Activated CD4-positive, alpha-beta memory T cell treated with anti-CD3 and anti-CD28 coated beads for 36 hours (primary cell): ENCODE measurements around the gene THBS1. TPM values are rescaled to one million over a fixed set of nuclear protein-coding genes. Genes with fewer than 3 reads are reported as not detected.

Experiments
- CTCF ChIA-PET: fragments of 350-600 bp; sonication (Branson Sonifier 250); formaldehyde crosslinking; loops from one replicate; lab custom pipeline; 2021; ENCODE audit warnings: antibody characterized with exemption, inconsistent platforms; lab: Charles Lee
- POLR2A ChIA-PET: fragments of 350-600 bp; sonication (Branson Sonifier 250); formaldehyde crosslinking; loops from one replicate; lab custom pipeline; 2021; ENCODE audit warnings: antibody characterized with exemption; lab: Charles Lee
- DNase-seq: peaks from one replicate; pipeline ENCODE4 v3.0.0-alpha.2; 2020
- H3K27ac Mint-ChIP-seq: one replicate; pipeline ENCODE4 v1.8.0; 2021; ENCODE audit warnings: mixed read lengths
- H3K27me3 Mint-ChIP-seq: one replicate; pipeline ENCODE4 v1.8.0; 2021; ENCODE audit warnings: mixed read lengths
- H3K36me3 Mint-ChIP-seq: one replicate; pipeline ENCODE4 v1.8.0; 2021; ENCODE audit warnings: mixed read lengths
- H3K4me1 Mint-ChIP-seq: one replicate; pipeline ENCODE4 v1.8.0; 2021; ENCODE audit warnings: low read depth, mixed read lengths
- H3K4me3 Mint-ChIP-seq: one replicate; pipeline ENCODE4 v1.8.0; 2021; ENCODE audit warnings: mild to moderate bottlenecking, mixed read lengths
- H3K9me3 Mint-ChIP-seq: one replicate; pipeline ENCODE4 v1.8.0; 2021; ENCODE audit warnings: mixed read lengths
- intact Hi-C: fragments of 100-400 bp; cut with micrococcal nuclease; formaldehyde crosslinking; loops from one replicate; pipeline ENCODE4 v1.15.1; 2023
- total RNA-seq, 2 experiments: library from RNA; stranded (reverse); gene quantifications; one replicate each; pipeline ENCODE4 v1.2.3, GENCODE V29; 2021

THBS1 gene
- total RNA-seq, 2 experiments from 2014 or later: 0.93 to 1.8 TPM

DNA sequence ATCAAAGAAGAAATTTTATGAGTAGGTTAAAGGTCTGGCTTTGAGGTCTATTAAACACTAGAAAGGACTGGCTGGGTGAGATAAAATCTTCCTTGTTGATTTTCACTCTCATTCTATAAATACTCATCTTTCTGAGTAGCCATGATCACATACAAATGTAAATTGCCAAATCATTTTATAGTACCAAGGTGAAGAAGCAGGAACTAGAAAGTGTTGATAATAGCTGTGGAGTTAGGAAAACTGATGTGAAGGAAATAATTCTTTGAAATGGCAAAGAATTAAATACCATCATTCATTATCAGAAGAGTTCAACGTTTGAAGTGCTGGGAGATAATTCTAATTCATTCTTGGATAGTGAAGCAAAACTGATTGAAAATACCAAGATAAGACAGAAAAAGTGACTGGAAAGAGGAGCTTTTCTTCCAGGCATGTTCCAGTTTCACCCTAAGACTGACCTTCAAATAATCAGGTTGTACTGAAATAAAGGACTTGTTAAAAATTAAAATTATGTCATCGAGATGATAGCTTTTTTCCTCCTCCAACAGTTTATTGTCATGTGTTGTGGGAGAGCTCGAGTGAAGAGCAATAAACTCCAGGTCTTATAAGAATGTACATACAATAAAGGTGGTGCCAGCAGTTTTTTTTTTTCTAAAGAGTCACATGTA, 17.4 kb downstream of the THBS1 start:
- Mint-ChIP-seq H3K27ac (no peak overlapping the region), H3K4me3 (no peak overlapping the region), H3K36me3 (no peaks in the 10 kb centered on the region), H3K27me3 (no peaks in the 10 kb centered on the region), H3K4me1 (peaks cover 8% of the 10 kb centered on the region), H3K9me3 (no peaks in the 10 kb centered on the region)
- ChIA-PET CTCF (interaction anchor here (1.4 kb wide), 1 partner anchor 158 kb away, joined by 5 read pairs; no protein-coding TSS in a partner anchor), POLR2A (no interaction called here)
- intact Hi-C loops: no loop called here
- DNase-seq: no peak

DNA sequence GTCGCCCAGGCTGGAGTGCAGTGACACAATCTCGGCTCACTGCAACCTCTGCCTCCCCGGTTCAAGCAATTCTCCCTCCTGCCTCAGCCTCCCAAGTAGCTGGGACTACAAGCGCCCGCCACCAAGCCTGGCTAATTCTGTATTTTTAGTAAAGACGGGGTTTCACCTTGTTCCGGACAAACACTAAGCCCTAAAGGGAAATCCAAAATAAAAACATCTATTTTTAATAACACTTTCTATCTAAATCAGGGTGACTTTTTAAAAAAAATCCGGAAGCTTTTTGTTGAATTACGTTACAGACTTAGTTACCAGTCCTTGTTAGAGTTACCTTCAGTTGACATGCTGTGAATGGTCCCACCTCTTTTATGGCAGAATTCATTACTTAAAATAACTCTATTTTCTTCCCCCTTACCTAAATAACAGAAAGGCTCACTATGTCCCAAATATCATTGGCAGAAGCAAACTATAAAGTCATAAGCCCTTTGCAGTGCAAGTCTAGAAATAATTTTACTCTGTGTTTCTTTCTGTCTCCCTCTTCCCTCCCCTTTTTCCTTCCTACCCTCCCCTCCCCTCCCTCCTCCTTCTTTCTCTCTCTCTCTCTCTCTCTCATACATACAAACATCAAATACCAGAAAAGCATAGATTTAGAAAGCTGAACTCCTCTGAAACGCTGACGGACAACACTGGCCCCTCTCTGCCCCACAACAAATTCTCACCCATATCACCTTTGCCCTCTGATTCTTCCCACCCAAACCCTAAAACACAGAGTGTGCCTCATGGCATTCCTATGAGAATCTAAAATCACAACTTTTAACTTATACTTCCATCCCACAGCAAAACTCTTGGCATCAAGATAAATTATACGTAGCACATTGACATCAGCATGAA, 18.3 kb downstream of the THBS1 start:
- intact Hi-C loops: no loop called here
- Mint-ChIP-seq H3K4me1 (peaks cover 2% of the 10 kb centered on the region), H3K9me3 (no peaks in the 10 kb centered on the region), H3K36me3 (no peaks in the 10 kb centered on the region), H3K4me3 (no peak overlapping the region), H3K27me3 (no peaks in the 10 kb centered on the region), H3K27ac (no peak overlapping the region)
- POLR2A ChIA-PET: no interaction called here
- DNase-seq: no peak
- CTCF ChIA-PET: interaction anchor here (1.4 kb wide), 1 partner anchor 157 kb away, joined by 5 read pairs; no protein-coding TSS in a partner anchor

- no peak overlapping the region for H3K4me3 Mint-ChIP-seq
- intact Hi-C loops: no loop called here
- no peak overlapping the region for H3K27ac Mint-ChIP-seq
- no peaks in the 10 kb centered on the region for H3K36me3 Mint-ChIP-seq
- no peaks in the 10 kb centered on the region for H3K9me3 Mint-ChIP-seq
- no peak for DNase-seq
- no peaks in the 10 kb centered on the region for H3K4me1 Mint-ChIP-seq
- no peaks in the 10 kb centered on the region for H3K27me3 Mint-ChIP-seq
- ChIA-PET POLR2A (no interaction called here), CTCF (no interaction called here)
These were observed 19.0 kb downstream of the THBS1 start for GRCh38 chr15:39599871-39600270.

DNA sequence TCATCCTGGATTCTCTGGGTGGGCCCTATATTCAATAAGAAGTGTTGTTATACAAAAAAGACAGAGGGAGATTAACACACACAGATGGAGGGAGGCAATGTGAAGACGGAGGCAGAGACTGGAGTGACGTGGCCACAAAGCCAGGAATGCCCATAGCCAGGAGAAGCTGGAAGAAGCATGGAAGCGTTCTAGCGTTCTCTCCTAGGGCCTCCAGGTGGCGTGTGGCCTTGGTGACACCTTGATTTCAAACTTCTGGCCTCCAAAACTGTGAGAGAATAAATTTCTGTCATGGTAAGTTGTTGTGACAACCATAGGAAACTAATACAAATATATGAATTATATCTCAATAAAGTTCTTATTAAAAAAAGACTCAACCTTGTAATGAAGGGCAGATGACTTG, 21.3 kb downstream of the THBS1 start:
- ChIA-PET POLR2A (no interaction called here), CTCF (interaction anchor here (1.1 kb wide), 1 partner anchor 155 kb away, joined by 3 read pairs; no protein-coding TSS in a partner anchor)
- DNase-seq: no peak
- H3K4me1 Mint-ChIP-seq: no peaks in the 10 kb centered on the region
- H3K9me3 Mint-ChIP-seq: no peaks in the 10 kb centered on the region
- no peaks in the 10 kb centered on the region for H3K36me3 Mint-ChIP-seq
- no peak overlapping the region for H3K27ac Mint-ChIP-seq
- H3K4me3 Mint-ChIP-seq: no peak overlapping the region
- H3K27me3 Mint-ChIP-seq: no peaks in the 10 kb centered on the region
- intact Hi-C loops: no loop called here

GRCh38 chr15:39605146-39605545, 24.3 kb downstream of the THBS1 start:
- Mint-ChIP-seq H3K4me3 (no peak overlapping the region), H3K4me1 (no peaks in the 10 kb centered on the region), H3K9me3 (peaks cover 6% of the 10 kb centered on the region), H3K27me3 (no peaks in the 10 kb centered on the region), H3K27ac (no peak overlapping the region), H3K36me3 (no peaks in the 10 kb centered on the region)
- intact Hi-C loops: no loop called here
- no peak for DNase-seq
- CTCF ChIA-PET: no interaction called here
- POLR2A ChIA-PET: no interaction called here

DNA sequence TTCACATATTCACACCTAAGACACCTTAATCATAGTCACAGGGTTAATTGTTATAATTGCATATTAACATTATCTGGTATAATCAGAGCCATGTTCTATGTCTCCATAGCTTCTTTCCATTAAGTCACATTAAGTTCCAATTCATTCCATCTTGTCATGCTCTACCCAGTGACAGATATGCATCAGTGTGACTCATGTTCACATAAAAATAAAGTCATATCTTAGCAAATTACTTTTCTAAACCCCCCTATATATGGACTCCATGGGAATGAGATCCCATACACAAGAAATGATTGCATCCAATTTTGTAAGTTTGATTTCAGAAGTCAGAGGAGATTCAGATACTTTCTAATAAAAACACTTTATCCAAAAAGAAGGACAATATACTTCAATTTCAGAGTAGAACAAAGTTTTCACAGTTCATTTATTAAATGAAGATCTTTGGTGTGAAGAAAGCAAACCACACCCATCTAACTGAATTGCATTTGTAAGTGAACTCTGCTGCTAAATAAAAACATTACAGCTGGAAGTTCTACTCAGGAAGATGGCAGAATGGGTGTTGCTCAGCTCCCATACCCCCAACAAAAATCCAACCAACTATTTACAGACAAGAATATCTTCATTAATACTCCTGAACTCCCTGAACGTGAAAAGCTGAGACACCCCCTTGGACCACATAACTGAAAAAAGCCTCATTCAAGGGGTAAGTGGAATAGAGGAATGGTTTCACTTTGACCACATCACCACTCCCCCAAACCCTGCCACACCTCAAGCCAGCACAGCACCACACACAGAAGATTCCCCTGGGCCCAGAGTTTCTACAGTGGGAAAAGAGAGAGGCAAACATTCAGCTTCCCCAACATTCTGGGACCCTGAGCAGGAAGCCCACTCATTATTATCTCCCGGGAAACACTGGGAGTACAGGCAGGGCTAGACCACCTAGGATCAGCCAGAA, 27.6 kb downstream of the THBS1 start:
- POLR2A ChIA-PET: interaction anchor here (1.0 kb wide), 1 partner anchor 17 kb away, joined by 3 read pairs; no protein-coding TSS in a partner anchor
- Mint-ChIP-seq H3K27me3 (no peaks in the 10 kb centered on the region), H3K4me1 (no peaks in the 10 kb centered on the region), H3K27ac (no peak overlapping the region), H3K4me3 (no peak overlapping the region), H3K9me3 (peaks cover 27% of the 10 kb centered on the region), H3K36me3 (peaks cover 9% of the 10 kb centered on the region)
- no peak for DNase-seq
- intact Hi-C loops: no loop called here
- CTCF ChIA-PET: interaction anchor here (2.4 kb wide), 1 partner anchor 148 kb away, joined by 8 read pairs; no protein-coding TSS in a partner anchor

GRCh38 chr15:39609166-39609916, 28.5 kb downstream of the THBS1 start:
- no peaks in the 10 kb centered on the region for H3K27me3 Mint-ChIP-seq
- no peak overlapping the region for H3K27ac Mint-ChIP-seq
- no peak for DNase-seq
- H3K4me1 Mint-ChIP-seq: no peaks in the 10 kb centered on the region
- intact Hi-C loops: no loop called here
- peaks cover 35% of the 10 kb centered on the region for H3K9me3 Mint-ChIP-seq
- POLR2A ChIA-PET: interaction anchor here (1.0 to 1.1 kb wide), 2 partner anchors 12 to 16 kb away, joined by 3 to 5 read pairs; no protein-coding TSS in a partner anchor
- H3K4me3 Mint-ChIP-seq: no peak overlapping the region
- H3K36me3 Mint-ChIP-seq: peaks cover 12% of the 10 kb centered on the region
- CTCF ChIA-PET: interaction anchor here (2.4 kb wide), 1 partner anchor 148 kb away, joined by 8 read pairs; no protein-coding TSS in a partner anchor

GRCh38 chr15:39610665-39611064, 29.8 kb downstream of the THBS1 start:
- Mint-ChIP-seq H3K36me3 (peaks cover 12% of the 10 kb centered on the region), H3K27ac (no peak overlapping the region), H3K4me1 (no peaks in the 10 kb centered on the region), H3K4me3 (no peak overlapping the region), H3K9me3 (peaks cover 35% of the 10 kb centered on the region), H3K27me3 (no peaks in the 10 kb centered on the region)
- POLR2A ChIA-PET: no interaction called here
- intact Hi-C loops: no loop called here
- DNase-seq: no peak
- CTCF ChIA-PET: interaction anchor here (1.4 kb wide), 1 partner anchor 13 kb away, joined by 5 read pairs; no protein-coding TSS in a partner anchor

DNA sequence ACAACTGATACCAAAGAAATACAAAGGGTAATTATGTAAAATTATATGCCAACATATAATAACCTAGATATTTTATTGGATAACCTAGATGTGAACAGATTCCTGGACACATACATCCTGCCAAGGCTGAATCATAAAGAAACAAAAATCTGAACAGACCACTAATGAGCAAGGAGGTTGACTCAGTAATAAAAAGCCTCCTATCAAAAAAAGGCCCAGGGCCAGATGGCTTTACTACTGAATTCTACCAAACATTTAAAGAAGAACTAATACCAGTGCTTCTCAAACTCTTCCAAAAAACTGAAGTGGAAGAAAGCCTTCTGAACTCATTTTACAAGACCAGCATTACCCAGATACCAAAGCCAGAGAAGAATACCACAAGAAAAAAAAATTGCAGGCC, 32.4 kb downstream of the THBS1 start:
- peaks cover 12% of the 10 kb centered on the region for H3K36me3 Mint-ChIP-seq
- peaks cover 4% of the 10 kb centered on the region for H3K4me1 Mint-ChIP-seq
- intact Hi-C loops: no loop called here
- DNase-seq: no peak
- CTCF ChIA-PET: no interaction called here
- no peak overlapping the region for H3K27ac Mint-ChIP-seq
- H3K4me3 Mint-ChIP-seq: no peak overlapping the region
- H3K27me3 Mint-ChIP-seq: no peaks in the 10 kb centered on the region
- POLR2A ChIA-PET: no interaction called here
- peaks cover 35% of the 10 kb centered on the region for H3K9me3 Mint-ChIP-seq

DNA sequence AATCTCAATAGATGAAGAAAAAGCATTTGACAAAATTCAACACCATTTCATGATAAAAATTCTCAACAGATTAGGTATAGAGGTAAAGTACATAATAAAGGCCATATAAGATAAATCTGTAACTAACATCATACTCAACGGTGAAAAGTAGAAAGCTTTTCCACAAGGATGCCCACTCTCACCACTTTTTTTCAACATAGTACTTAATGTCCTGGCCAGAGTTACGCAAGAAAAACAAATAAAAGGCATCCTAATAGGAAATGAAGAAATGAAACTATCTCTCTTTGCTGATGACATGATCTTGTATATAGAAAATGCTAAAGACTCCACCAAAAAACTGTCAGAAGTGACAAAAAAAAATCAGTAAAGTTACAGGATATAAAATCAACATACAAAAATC, 33.0 kb downstream of the THBS1 start:
- Mint-ChIP-seq H3K27ac (no peak overlapping the region), H3K4me3 (no peak overlapping the region), H3K27me3 (no peaks in the 10 kb centered on the region), H3K9me3 (peaks cover 31% of the 10 kb centered on the region), H3K36me3 (peaks cover 12% of the 10 kb centered on the region), H3K4me1 (peaks cover 4% of the 10 kb centered on the region)
- intact Hi-C loops: no loop called here
- CTCF ChIA-PET: no interaction called here
- DNase-seq: no peak
- POLR2A ChIA-PET: no interaction called here
